IMR-90 (cell line): Measurements from ENCODE around the gene SESN2. TPM values are rescaled to one million over a fixed set of nuclear protein-coding genes. Genes with fewer than 3 reads are reported as not detected.

Experiments
- ATAC-seq: fragments of 200-7000 bp; cut with Tn5 transposase; 2 replicates; pipeline ENCODE4 v1.9.1; 2020; ENCODE audit warnings: low read depth, mild to moderate bottlenecking, moderate library complexity
- BruUV-seq: library from RNA; stranded (reverse); fragments of 400-500 nt; replicated peaks from 2 replicates; lab custom pipeline; 2021; lab: Mats Ljungman, UMichigan
- CTCF ChIA-PET: fragments of 300-600 bp; formaldehyde crosslinking; extraction: SDS; loops from one replicate; lab custom pipeline; 2021; ENCODE audit warnings: antibody characterized with exemption; lab: Yijun Ruan, JAX
- POLR2A ChIA-PET: fragments of 300-600 bp; sonication (Branson Sonifier 250); formaldehyde crosslinking; loops from one replicate; lab custom pipeline; 2022; ENCODE audit warnings: antibody characterized with exemption; ENCODE audit not compliant: unreplicated experiment; lab: Charles Lee
- DNase-seq: peaks from one replicate; pipeline ENCODE4 v3.0.0; 2013
- H2AFZ ChIP-seq: replicated peaks from 2 replicates; pipeline ENCODE3; 2013; ENCODE audit warnings: low read length, mild to moderate bottlenecking; ENCODE audit not compliant: poor library complexity
- H2AK5ac ChIP-seq: 2 replicates; pipeline ENCODE4 v1.6.1; 2013; ENCODE audit warnings: low read depth, low read length, inconsistent platforms
- H2AK9ac ChIP-seq: replicated peaks from 2 replicates; pipeline ENCODE3; 2013; ENCODE audit warnings: mild to moderate bottlenecking, low read depth, low read length, moderate library complexity; ENCODE audit not compliant: poor library complexity
- H2BK120ac ChIP-seq: 2 replicates; pipeline ENCODE4 v1.6.1; 2013; ENCODE audit warnings: low read depth, low read length, inconsistent platforms
- H2BK15ac ChIP-seq: 3 replicates; pipeline ENCODE4 v1.6.1; 2013; ENCODE audit warnings: low read depth, low read length, inconsistent platforms
- H2BK20ac ChIP-seq: 2 replicates; pipeline ENCODE4 v1.6.1; 2013; ENCODE audit warnings: low read depth, mild to moderate bottlenecking, inconsistent platforms, low read length, moderate library complexity
- H2BK5ac ChIP-seq: 2 replicates; pipeline ENCODE4 v1.6.1; 2013; ENCODE audit warnings: mild to moderate bottlenecking, low read depth, low read length, inconsistent platforms; ENCODE audit not compliant: poor library complexity, severe bottlenecking
- H3K14ac ChIP-seq: replicated peaks from 2 replicates; pipeline ENCODE4 v1.6.1; 2013; ENCODE audit warnings: low read depth, low read length, inconsistent platforms
- H3K18ac ChIP-seq: 2 replicates; pipeline ENCODE4 v1.6.1; 2013; ENCODE audit warnings: low read depth, low read length, control low read depth
- H3K23ac ChIP-seq: 2 replicates; pipeline ENCODE4 v1.6.1; 2013; ENCODE audit warnings: low read depth, low read length, inconsistent platforms
- H3K27ac ChIP-seq: 2 replicates; pipeline ENCODE4 v1.5.1; 2013; ENCODE audit warnings: mild to moderate bottlenecking, control low read depth, low read length; ENCODE audit not compliant: insufficient read depth
- H3K27me3 ChIP-seq: 2 replicates; pipeline ENCODE4 v1.6.1; 2013; ENCODE audit warnings: low read length; ENCODE audit not compliant: control insufficient read depth, insufficient read depth
- H3K36me3 ChIP-seq: 2 replicates; pipeline ENCODE4 v1.6.1; 2013; ENCODE audit warnings: low read length, mixed read lengths; ENCODE audit not compliant: control insufficient read depth, insufficient read depth
- H3K4ac ChIP-seq: 2 replicates; pipeline ENCODE4 v1.6.1; 2013; ENCODE audit warnings: low read depth, low read length, inconsistent platforms
- H3K4me1 ChIP-seq: 2 replicates; pipeline ENCODE4 v1.6.1; 2013; ENCODE audit warnings: low read length, mixed read lengths; ENCODE audit not compliant: control insufficient read depth, insufficient read depth
- H3K4me2 ChIP-seq: 2 replicates; pipeline ENCODE4 v1.6.1; 2013; ENCODE audit warnings: low read depth, mild to moderate bottlenecking, control low read depth, low read length, moderate library complexity
- H3K4me3 ChIP-seq: 2 replicates; pipeline ENCODE4 v1.5.1; 2013; ENCODE audit warnings: low read depth, mild to moderate bottlenecking, control low read depth, low read length, moderate library complexity; ENCODE audit not compliant: insufficient read depth
- H3K56ac ChIP-seq: 2 replicates; pipeline ENCODE4 v1.6.1; 2013; ENCODE audit warnings: low read length, inconsistent platforms; ENCODE audit not compliant: insufficient read depth; ENCODE audit errors: extremely low read depth
- H3K79me1 ChIP-seq, 2 experiments: 2 replicates each; pipeline ENCODE4 v1.6.1; 2013; ENCODE audit warnings: low read length in 2 of 2, inconsistent platforms in 1 of 2, low read depth in 1 of 2
- H3K9ac ChIP-seq: 2 replicates; pipeline ENCODE4 v1.6.1; 2013; ENCODE audit warnings: low read depth, low read length, control low read depth
- H3K9me1 ChIP-seq: 2 replicates; pipeline ENCODE4 v1.6.1; 2013; ENCODE audit warnings: low read length, inconsistent platforms; ENCODE audit not compliant: insufficient read depth
- H3K9me3 ChIP-seq: 2 replicates; pipeline ENCODE4 v1.6.1; 2013; ENCODE audit warnings: low read length; ENCODE audit not compliant: control insufficient read depth, insufficient read depth
- H4K20me1 ChIP-seq: 2 replicates; pipeline ENCODE4 v1.6.1; 2013; ENCODE audit warnings: low read length, inconsistent platforms; ENCODE audit not compliant: insufficient read depth
- H4K5ac ChIP-seq: 2 replicates; pipeline ENCODE4 v1.6.1; 2013; ENCODE audit warnings: mild to moderate bottlenecking, low read depth, low read length, control low read depth
- H4K8ac ChIP-seq, 2 experiments: 2 replicates each; pipeline ENCODE4 v1.6.1; 2013; ENCODE audit warnings: low read depth in 2 of 2, low read length in 2 of 2, control low read depth in 1 of 2, inconsistent platforms in 1 of 2
- H4K91ac ChIP-seq: 2 replicates; pipeline ENCODE4 v1.6.1; 2013; ENCODE audit warnings: low read depth, low read length, inconsistent platforms; ENCODE audit not compliant: insufficient read depth
- BHLHE40 ChIP-seq: fragments of 150-350 bp; IDR thresholded peaks from 2 replicates; pipeline ENCODE4 v1.6.1; 2016; ENCODE audit warnings: mild to moderate bottlenecking, low read depth, low read length
- CHD1 ChIP-seq: IDR thresholded peaks from 2 replicates; pipeline ENCODE4 v1.6.1; 2012; ENCODE audit warnings: low read depth, low read length, improper control_type of control experiment
- ELK1 ChIP-seq: fragments of 150-350 bp; IDR thresholded peaks from 2 replicates; pipeline ENCODE4 v1.6.1; 2016; ENCODE audit warnings: low read depth, mild to moderate bottlenecking, low read length, moderate library complexity, borderline replicate concordance
- MAZ ChIP-seq: IDR thresholded peaks from 2 replicates; pipeline ENCODE4 v1.6.1; 2012; ENCODE audit warnings: low read depth, mild to moderate bottlenecking, low read length, improper control_type of control experiment, moderate library complexity, borderline replicate concordance
- MXI1 ChIP-seq: IDR thresholded peaks from 2 replicates; pipeline ENCODE4 v1.6.1; 2012; ENCODE audit warnings: low read depth, mild to moderate bottlenecking, low read length, moderate library complexity, borderline replicate concordance
- RAD21 ChIP-seq: IDR thresholded peaks from 2 replicates; pipeline ENCODE4 v1.6.1; 2012; ENCODE audit warnings: low read length, improper control_type of control experiment
- RCOR1 ChIP-seq: IDR thresholded peaks from 2 replicates; pipeline ENCODE4 v1.6.1; 2012; ENCODE audit warnings: mild to moderate bottlenecking, low read length, improper control_type of control experiment; ENCODE audit not compliant: insufficient replicate concordance
- USF2 ChIP-seq: fragments of 150-350 bp; IDR thresholded peaks from 2 replicates; pipeline ENCODE4 v1.6.1; 2017; ENCODE audit warnings: mild to moderate bottlenecking, antibody characterized with exemption, low read length, low read depth
- WGBS, 2 experiments: methylation state at CpG; one replicate each; pipeline versions ENCODE4 v1.1.5 to v1.1.7; 2013; ENCODE audit warnings: missing lambda C conversion rate in 2 of 2; ENCODE audit not compliant: insufficient read length in 1 of 2; ENCODE audit errors: extremely low coverage in 2 of 2; 5-methylcytosine and 5-hydroxymethylcytosine counted together
- dilution Hi-C: fragments of 300-500 bp; cut with HindIII; formaldehyde crosslinking; loops from one replicate; pipeline ENCODE4 v1.14.3; 2018; ENCODE audit warnings: low sequenced_read_pairs; ENCODE audit not compliant: unreplicated experiment
- in situ Hi-C: fragments of 300-500 bp; cut with MboI; formaldehyde crosslinking; loops from 3 replicates; pipeline ENCODE4 v1.14.3; 2019; ENCODE audit warnings: low sequenced_read_pairs, inconsistent platforms, mixed read lengths
- intact Hi-C: fragments of 100-400 bp; cut with micrococcal nuclease; formaldehyde crosslinking; loops from 2 replicates; pipeline ENCODE4 v1.10.0; 2022
- polyA plus RNA-seq, 3 experiments: library from polyadenylated mRNA; depleted of rRNA; stranded (reverse); fragments of >200 nt; gene quantifications; 2 replicates each; pipeline ENCODE4 v1.2.3, GENCODE V29; 2012; ENCODE audit warnings: low replicate concordance in 1 of 3
- total RNA-seq: library from RNA; depleted of rRNA; stranded (reverse); fragments of >200 nt; gene quantifications from 2 replicates; pipeline ENCODE4 v1.2.3, GENCODE V29; 2012

Gene SESN2
- total and polyA plus RNA-seq, 2 of the 4 experiments (the other 2 are of a cell fraction), result 10.2 to 20.9 TPM

GRCh38 chr1:28260803-28261174 is 1.5 kb downstream of the SESN2 start:
- Histone ChIP-seq H3K79me1 (peaks cover 0 to 49% of the 10 kb centered on the region in 2 experiments; a peak in 2 of 4 replicates), H2BK5ac (peak overlapping the region; percentile 10), H3K27ac (no peak overlapping the region; the same call in 1 of the 2 replicates), H2AK5ac (peak overlapping the region; percentile 20; the same call in 1 of the 2 replicates), H3K4me3 (peak overlapping the region; percentile 99), H2AK9ac (no peak overlapping the region), H4K91ac (no peak overlapping the region), H2BK15ac (no peak overlapping the region), H3K4ac (no peak overlapping the region), H2AFZ (no peak overlapping the region), H2BK20ac (no peak overlapping the region), H3K18ac (no peak overlapping the region), H3K9me1 (peaks cover 23% of the 10 kb centered on the region), H3K9ac (peak overlapping the region; percentile 88), H3K36me3 (peaks cover 4% of the 10 kb centered on the region; the same call in 1 of the 2 replicates), H3K9me3 (no peaks in the 10 kb centered on the region), H3K4me2 (peak overlapping the region; percentile 97), H4K20me1 (peaks cover 58% of the 10 kb centered on the region), H4K8ac (no peak overlapping the region), H2BK120ac (no peak overlapping the region), H3K27me3 (no peaks in the 10 kb centered on the region), H3K14ac (peak overlapping the region; percentile 44; the same call in 1 of the 2 replicates), H4K5ac (no peak overlapping the region), H3K56ac (no peak overlapping the region), H3K4me1 (peaks cover 20% of the 10 kb centered on the region), H3K23ac (peak overlapping the region; percentile 47)
- ChIA-PET POLR2A (interaction anchor here (0.5 to 0.8 kb wide), 2 partner anchors 14 to 32 kb away, joined by 6 to 10 read pairs; no protein-coding TSS in a partner anchor), CTCF (interaction anchor here (3.2 kb wide), 1 partner anchor 12 kb away, joined by 14 read pairs; no protein-coding TSS in a partner anchor)
- in situ Hi-C loops (no loop called here), intact Hi-C loops (loop anchor here (5.0 kb wide), 1 partner anchor 342 kb away; no protein-coding TSS in a partner anchor), dilution Hi-C loops (no loop called here)
- ATAC-seq (no peak), DNase-seq (no peak)
- TF ChIP-seq RCOR1 (no peak), BHLHE40 (no peak), RAD21 (no peak), MXI1 (no peak), USF2 (no peak), MAZ (no peak), ELK1 (no peak), CHD1 (no peak)
- no TSS peak for BruUV-seq
- no CpG with 5 or more reads among the region's 7 CpGs for WGBS, 2 experiments
